ENCODE results near the gene DDX10.

DDX10 gene

GRCh38 chr11:108891909-108892511 lies 227.1 kb downstream of the DDX10 start:
- H3K4me3 ChIP-seq (ENCODE audit: low read depth in 1 of 2, low read length in 2 of 2), result no peak overlapping the region
- H3K27me3 ChIP-seq (ENCODE audit: low read depth, low read length), result no peaks in the 10 kb centered on the region
- no peaks in the 10 kb centered on the region for H3K4me1 ChIP-seq (ENCODE audit: control insufficient read depth in 1 of 2, insufficient read depth in 2 of 2, low read length in 2 of 2)
- H3K36me3 ChIP-seq (ENCODE audit: control insufficient read depth in 1 of 2, insufficient read depth in 2 of 2, low read length in 2 of 2), result no peaks in the 10 kb centered on the region
- H3K27ac ChIP-seq (ENCODE audit: low read length), result no peak overlapping the region
- no peaks in the 10 kb centered on the region for H3K9me3 ChIP-seq (ENCODE audit: control insufficient read depth in 1 of 2, low read length in 2 of 2)

GRCh38 chr11:108895579-108896480 lies 231.0 kb downstream of the DDX10 start:
- Histone ChIP-seq H3K9me3 (ENCODE audit: control insufficient read depth in 1 of 2, low read length in 2 of 2) (no peaks in the 10 kb centered on the region), H3K27ac (ENCODE audit: low read length) (no peak overlapping the region), H3K36me3 (ENCODE audit: control insufficient read depth in 1 of 2, insufficient read depth in 2 of 2, low read length in 2 of 2) (no peaks in the 10 kb centered on the region), H3K4me1 (ENCODE audit: control insufficient read depth in 1 of 2, insufficient read depth in 2 of 2, low read length in 2 of 2) (no peaks in the 10 kb centered on the region), H3K4me3 (ENCODE audit: low read depth in 1 of 2, low read length in 2 of 2) (no peak overlapping the region), H3K27me3 (ENCODE audit: low read depth, low read length) (no peaks in the 10 kb centered on the region)

GRCh38 chr11:108897071-108897481 lies 232.2 kb downstream of the DDX10 start:
- Histone ChIP-seq H3K9me3 (ENCODE audit: control insufficient read depth in 1 of 2, low read length in 2 of 2) (no peaks in the 10 kb centered on the region), H3K27me3 (ENCODE audit: low read depth, low read length) (no peaks in the 10 kb centered on the region), H3K36me3 (ENCODE audit: control insufficient read depth in 1 of 2, insufficient read depth in 2 of 2, low read length in 2 of 2) (no peaks in the 10 kb centered on the region), H3K4me1 (ENCODE audit: control insufficient read depth in 1 of 2, insufficient read depth in 2 of 2, low read length in 2 of 2) (no peaks in the 10 kb centered on the region), H3K4me3 (ENCODE audit: low read depth in 1 of 2, low read length in 2 of 2) (no peak overlapping the region), H3K27ac (ENCODE audit: low read length) (no peak overlapping the region)

- Histone ChIP-seq H3K4me3 (ENCODE audit: low read depth in 1 of 2, low read length in 2 of 2) (no peak overlapping the region), H3K4me1 (ENCODE audit: control insufficient read depth in 1 of 2, insufficient read depth in 2 of 2, low read length in 2 of 2) (no peaks in the 10 kb centered on the region), H3K27ac (ENCODE audit: low read length) (no peak overlapping the region), H3K36me3 (ENCODE audit: control insufficient read depth in 1 of 2, insufficient read depth in 2 of 2, low read length in 2 of 2) (no peaks in the 10 kb centered on the region), H3K9me3 (ENCODE audit: control insufficient read depth in 1 of 2, low read length in 2 of 2) (no peaks in the 10 kb centered on the region), H3K27me3 (ENCODE audit: low read depth, low read length) (no peaks in the 10 kb centered on the region)
Observed at GRCh38 chr11:108897916-108898315, 233.0 kb downstream of the DDX10 start.

- H3K4me3 ChIP-seq (ENCODE audit: low read depth in 1 of 2, low read length in 2 of 2), result no peak overlapping the region
- H3K27ac ChIP-seq (ENCODE audit: low read length), result no peak overlapping the region
- no peaks in the 10 kb centered on the region for H3K36me3 ChIP-seq (ENCODE audit: control insufficient read depth in 1 of 2, insufficient read depth in 2 of 2, low read length in 2 of 2)
- no peaks in the 10 kb centered on the region for H3K27me3 ChIP-seq (ENCODE audit: low read depth, low read length)
- H3K4me1 ChIP-seq (ENCODE audit: control insufficient read depth in 1 of 2, insufficient read depth in 2 of 2, low read length in 2 of 2), result no peaks in the 10 kb centered on the region
- no peaks in the 10 kb centered on the region for H3K9me3 ChIP-seq (ENCODE audit: control insufficient read depth in 1 of 2, low read length in 2 of 2)
Observed at GRCh38 chr11:108901359-108901758, 236.5 kb downstream of the DDX10 start.

- Histone ChIP-seq H3K4me3 (ENCODE audit: low read depth in 1 of 2, low read length in 2 of 2) (no peak overlapping the region), H3K36me3 (ENCODE audit: control insufficient read depth in 1 of 2, insufficient read depth in 2 of 2, low read length in 2 of 2) (no peaks in the 10 kb centered on the region), H3K27me3 (ENCODE audit: low read depth, low read length) (no peaks in the 10 kb centered on the region)
Observed at GRCh38 chr11:108902027-108902469, 237.2 kb downstream of the DDX10 start.

GRCh38 chr11:108904480-108904879 lies 239.6 kb downstream of the DDX10 start:
- H3K36me3 ChIP-seq (ENCODE audit: control insufficient read depth in 1 of 2, insufficient read depth in 2 of 2, low read length in 2 of 2), result no peaks in the 10 kb centered on the region
- H3K4me1 ChIP-seq (ENCODE audit: control insufficient read depth in 1 of 2, insufficient read depth in 2 of 2, low read length in 2 of 2), result peaks cover 0 to 4% of the 10 kb centered on the region in 2 donors
- H3K4me3 ChIP-seq (ENCODE audit: low read depth in 1 of 2, low read length in 2 of 2), result no peak overlapping the region
- H3K27ac ChIP-seq (ENCODE audit: low read length), result no peak overlapping the region
- no peaks in the 10 kb centered on the region for H3K9me3 ChIP-seq (ENCODE audit: control insufficient read depth in 1 of 2, low read length in 2 of 2)
- H3K27me3 ChIP-seq (ENCODE audit: low read depth, low read length), result no peaks in the 10 kb centered on the region

More at GRCh38 chr11:108902027-108902469, 237.2 kb downstream of the DDX10 start:
- H3K4me1 ChIP-seq (ENCODE audit: control insufficient read depth in 1 of 2, insufficient read depth in 2 of 2, low read length in 2 of 2), result peaks cover 0 to 4% of the 10 kb centered on the region in 2 donors
- no peaks in the 10 kb centered on the region for H3K9me3 ChIP-seq (ENCODE audit: control insufficient read depth in 1 of 2, low read length in 2 of 2)
- no peak overlapping the region for H3K27ac ChIP-seq (ENCODE audit: low read length)

- H3K27ac ChIP-seq (ENCODE audit: low read length), result no peak overlapping the region
- no peaks in the 10 kb centered on the region for H3K36me3 ChIP-seq (ENCODE audit: control insufficient read depth in 1 of 2, insufficient read depth in 2 of 2, low read length in 2 of 2)
- no peaks in the 10 kb centered on the region for H3K27me3 ChIP-seq (ENCODE audit: low read depth, low read length)
- no peaks in the 10 kb centered on the region for H3K9me3 ChIP-seq (ENCODE audit: control insufficient read depth in 1 of 2, low read length in 2 of 2)
- peaks cover 0 to 4% of the 10 kb centered on the region in 2 donors for H3K4me1 ChIP-seq (ENCODE audit: control insufficient read depth in 1 of 2, insufficient read depth in 2 of 2, low read length in 2 of 2)
- no peak overlapping the region for H3K4me3 ChIP-seq (ENCODE audit: low read depth in 1 of 2, low read length in 2 of 2)
Observed at GRCh38 chr11:108906329-108906728, 241.5 kb downstream of the DDX10 start.

- Histone ChIP-seq H3K27ac (ENCODE audit: low read length) (no peak overlapping the region), H3K27me3 (ENCODE audit: low read depth, low read length) (no peaks in the 10 kb centered on the region), H3K4me3 (ENCODE audit: low read depth in 1 of 2, low read length in 2 of 2) (no peak overlapping the region), H3K36me3 (ENCODE audit: control insufficient read depth in 1 of 2, insufficient read depth in 2 of 2, low read length in 2 of 2) (no peaks in the 10 kb centered on the region), H3K4me1 (ENCODE audit: control insufficient read depth in 1 of 2, insufficient read depth in 2 of 2, low read length in 2 of 2) (peaks cover 0 to 4% of the 10 kb centered on the region in 2 donors), H3K9me3 (ENCODE audit: control insufficient read depth in 1 of 2, low read length in 2 of 2) (no peaks in the 10 kb centered on the region)
Observed at GRCh38 chr11:108906826-108907225, 242.0 kb downstream of the DDX10 start.

GRCh38 chr11:108909041-108909440 lies 244.2 kb downstream of the DDX10 start:
- Histone ChIP-seq H3K27ac (ENCODE audit: low read length) (no peak overlapping the region), H3K9me3 (ENCODE audit: control insufficient read depth in 1 of 2, low read length in 2 of 2) (no peaks in the 10 kb centered on the region), H3K36me3 (ENCODE audit: control insufficient read depth in 1 of 2, insufficient read depth in 2 of 2, low read length in 2 of 2) (no peaks in the 10 kb centered on the region), H3K4me1 (ENCODE audit: control insufficient read depth in 1 of 2, insufficient read depth in 2 of 2, low read length in 2 of 2) (peaks cover 0 to 4% of the 10 kb centered on the region in 2 donors), H3K27me3 (ENCODE audit: low read depth, low read length) (no peaks in the 10 kb centered on the region), H3K4me3 (ENCODE audit: low read depth in 1 of 2, low read length in 2 of 2) (no peak overlapping the region)

GRCh38 chr11:108909921-108910320 lies 245.1 kb downstream of the DDX10 start:
- Histone ChIP-seq H3K27me3 (ENCODE audit: low read depth, low read length) (no peaks in the 10 kb centered on the region), H3K27ac (ENCODE audit: low read length) (no peak overlapping the region), H3K4me3 (ENCODE audit: low read depth in 1 of 2, low read length in 2 of 2) (no peak overlapping the region), H3K4me1 (ENCODE audit: control insufficient read depth in 1 of 2, insufficient read depth in 2 of 2, low read length in 2 of 2) (peaks cover 0 to 4% of the 10 kb centered on the region in 2 donors), H3K36me3 (ENCODE audit: control insufficient read depth in 1 of 2, insufficient read depth in 2 of 2, low read length in 2 of 2) (no peaks in the 10 kb centered on the region), H3K9me3 (ENCODE audit: control insufficient read depth in 1 of 2, low read length in 2 of 2) (no peaks in the 10 kb centered on the region)

Data from muscle layer of duodenum (tissue), 2 donors.